OCI-LY3 (cell line): ENCODE results near the gene RASA2.

ENCODE experiments used
- H2AFZ ChIP-seq: fragments of 200-600, 300-600 bp; shearing (Covaris generic); 2 replicates; pipeline ENCODE4 v1.6.0; 2014; ENCODE audit warnings: antibody characterized with exemption, low read depth, low read length
- H3K27ac ChIP-seq: fragments of 200-600, 300-600 bp; sonication (generic); 2 replicates; pipeline ENCODE4 v1.5.1; 2014; ENCODE audit warnings: mild to moderate bottlenecking, low read length, moderate library complexity, mixed read lengths
- H3K27me3 ChIP-seq: fragments of 200-600, 300-600 bp; sonication (generic); 2 replicates; pipeline ENCODE4 v1.6.1; 2014; ENCODE audit warnings: low read depth, low read length, mixed read lengths
- H3K36me3 ChIP-seq: fragments of 200-600, 300-600 bp; sonication (generic); replicated peaks from 2 replicates; pipeline ENCODE3; 2014; ENCODE audit warnings: low read depth, low read length, mixed read lengths
- H3K4me1 ChIP-seq: fragments of 300-600, 200-600 bp; sonication (generic); 2 replicates; pipeline ENCODE4 v1.6.1; 2014; ENCODE audit warnings: low read length, mixed read lengths
- H3K4me2 ChIP-seq: fragments of 200-600, 300-600 bp; sonication (generic); 2 replicates; pipeline ENCODE4 v1.6.1; 2014; ENCODE audit warnings: low read length, mixed read lengths
- H3K4me3 ChIP-seq: fragments of 300-600, 200-600 bp; sonication (generic); 2 replicates; pipeline ENCODE4 v1.5.1; 2014; ENCODE audit warnings: antibody characterized with exemption, mild to moderate bottlenecking, low read length, moderate library complexity
- H3K79me2 ChIP-seq: fragments of 300-600, 200-600 bp; shearing (Covaris generic); 2 replicates; pipeline ENCODE4 v1.6.1; 2014; ENCODE audit warnings: mild to moderate bottlenecking, low read length, mixed read lengths
- H3K9ac ChIP-seq: fragments of 300-600, 200-600 bp; shearing (Covaris generic); 2 replicates; pipeline ENCODE4 v1.6.0; 2014; ENCODE audit warnings: mild to moderate bottlenecking, low read length, moderate library complexity
- H3K9me3 ChIP-seq: fragments of 200-600, 300-600 bp; shearing (Covaris generic); 2 replicates; pipeline ENCODE4 v1.6.1; 2014; ENCODE audit warnings: low read length, mixed read lengths; ENCODE audit not compliant: insufficient read depth
- H4K20me1 ChIP-seq: fragments of 200-600, 300-600 bp; sonication (generic); 2 replicates; pipeline ENCODE4 v1.6.1; 2016; ENCODE audit warnings: low read length, mixed read lengths; ENCODE audit not compliant: insufficient read depth
- EZH2phosphoT487 ChIP-seq: fragments of 200-600 bp; shearing (Covaris generic); IDR thresholded peaks from 2 replicates; pipeline ENCODE4 v1.6.1; 2018; ENCODE audit warnings: antibody characterized with exemption, mixed run types, low read depth
- TF ChIP-seq, protein P1 (sequence below): fragments of 200-600, 300-600 bp; sonication (generic); IDR thresholded peaks from 2 replicates; pipeline ENCODE4 v1.5.1; 2014; ENCODE audit warnings: antibody characterized with exemption, low read length, low read depth

The RASA2 gene

GRCh38 chr3:141618103-141618910 is 131.5 kb downstream of the RASA2 start:
- Histone ChIP-seq H3K27ac (no peak overlapping the region), H2AFZ (no peak overlapping the region), H3K36me3 (no peaks in the 10 kb centered on the region), H4K20me1 (no peaks in the 10 kb centered on the region), H3K9me3 (no peaks in the 10 kb centered on the region), H3K79me2 (no peaks in the 10 kb centered on the region), H3K9ac (no peak overlapping the region), H3K4me1 (no peaks in the 10 kb centered on the region), H3K27me3 (no peaks in the 10 kb centered on the region), H3K4me3 (no peak overlapping the region), H3K4me2 (no peak overlapping the region)
- TF ChIP-seq, protein P1, sequence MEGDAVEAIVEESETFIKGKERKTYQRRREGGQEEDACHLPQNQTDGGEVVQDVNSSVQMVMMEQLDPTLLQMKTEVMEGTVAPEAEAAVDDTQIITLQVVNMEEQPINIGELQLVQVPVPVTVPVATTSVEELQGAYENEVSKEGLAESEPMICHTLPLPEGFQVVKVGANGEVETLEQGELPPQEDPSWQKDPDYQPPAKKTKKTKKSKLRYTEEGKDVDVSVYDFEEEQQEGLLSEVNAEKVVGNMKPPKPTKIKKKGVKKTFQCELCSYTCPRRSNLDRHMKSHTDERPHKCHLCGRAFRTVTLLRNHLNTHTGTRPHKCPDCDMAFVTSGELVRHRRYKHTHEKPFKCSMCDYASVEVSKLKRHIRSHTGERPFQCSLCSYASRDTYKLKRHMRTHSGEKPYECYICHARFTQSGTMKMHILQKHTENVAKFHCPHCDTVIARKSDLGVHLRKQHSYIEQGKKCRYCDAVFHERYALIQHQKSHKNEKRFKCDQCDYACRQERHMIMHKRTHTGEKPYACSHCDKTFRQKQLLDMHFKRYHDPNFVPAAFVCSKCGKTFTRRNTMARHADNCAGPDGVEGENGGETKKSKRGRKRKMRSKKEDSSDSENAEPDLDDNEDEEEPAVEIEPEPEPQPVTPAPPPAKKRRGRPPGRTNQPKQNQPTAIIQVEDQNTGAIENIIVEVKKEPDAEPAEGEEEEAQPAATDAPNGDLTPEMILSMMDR, result no peak
- no peak for TF ChIP-seq EZH2phosphoT487

GRCh38 chr3:141618938-141619337 is 132.1 kb downstream of the RASA2 start:
- H3K27me3 ChIP-seq, result no peaks in the 10 kb centered on the region
- TF ChIP-seq, protein P1, result no peak
- no peak for TF ChIP-seq EZH2phosphoT487
- no peaks in the 10 kb centered on the region for H4K20me1 ChIP-seq
- no peaks in the 10 kb centered on the region for H3K36me3 ChIP-seq
- H3K4me3 ChIP-seq, result no peak overlapping the region
- no peak overlapping the region for H3K9ac ChIP-seq
- no peak overlapping the region for H2AFZ ChIP-seq
- H3K9me3 ChIP-seq, result no peaks in the 10 kb centered on the region
- no peak overlapping the region for H3K4me2 ChIP-seq
- H3K79me2 ChIP-seq, result no peaks in the 10 kb centered on the region
- no peak overlapping the region for H3K27ac ChIP-seq
- H3K4me1 ChIP-seq, result no peaks in the 10 kb centered on the region

DNA sequence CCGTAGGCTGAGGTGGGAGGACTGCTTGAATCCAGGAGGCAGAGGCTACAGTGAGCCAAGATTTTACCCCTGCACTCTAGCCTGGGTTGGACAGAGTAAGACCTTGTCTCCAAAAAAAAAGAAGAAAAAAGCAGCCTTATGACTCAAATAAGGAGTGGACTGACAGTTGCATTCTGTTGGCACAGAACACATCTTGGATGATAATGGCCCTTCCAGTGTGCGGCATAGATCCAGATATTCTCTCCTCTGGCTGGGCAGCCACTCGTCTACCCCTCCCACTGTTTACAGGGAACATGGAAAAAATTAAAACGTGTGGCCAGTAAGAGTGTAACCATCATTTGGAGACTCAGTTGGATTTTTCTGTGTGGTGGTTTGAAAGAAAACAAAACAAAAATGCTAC is 132.6 kb downstream of the RASA2 start:
- H3K36me3 ChIP-seq, result no peaks in the 10 kb centered on the region
- H2AFZ ChIP-seq, result no peak overlapping the region
- no peak for TF ChIP-seq EZH2phosphoT487
- TF ChIP-seq, protein P1, result no peak
- H3K4me2 ChIP-seq, result no peak overlapping the region
- H3K27ac ChIP-seq, result no peak overlapping the region
- no peaks in the 10 kb centered on the region for H4K20me1 ChIP-seq
- no peak overlapping the region for H3K4me3 ChIP-seq
- no peaks in the 10 kb centered on the region for H3K4me1 ChIP-seq
- H3K9ac ChIP-seq, result no peak overlapping the region
- no peaks in the 10 kb centered on the region for H3K27me3 ChIP-seq
- H3K9me3 ChIP-seq, result no peaks in the 10 kb centered on the region
- no peaks in the 10 kb centered on the region for H3K79me2 ChIP-seq

- Histone ChIP-seq H4K20me1 (no peaks in the 10 kb centered on the region), H3K9me3 (no peaks in the 10 kb centered on the region), H2AFZ (no peak overlapping the region), H3K27ac (no peak overlapping the region), H3K79me2 (no peaks in the 10 kb centered on the region), H3K36me3 (no peaks in the 10 kb centered on the region), H3K4me1 (no peaks in the 10 kb centered on the region), H3K4me3 (no peak overlapping the region), H3K9ac (no peak overlapping the region), H3K27me3 (no peaks in the 10 kb centered on the region), H3K4me2 (no peak overlapping the region)
- no peak for TF ChIP-seq EZH2phosphoT487
- TF ChIP-seq, protein P1, result no peak
Observed at GRCh38 chr3:141623691-141624090, 136.9 kb downstream of the RASA2 start.
